ENCODE results near the gene DAAM1.

DNA sequence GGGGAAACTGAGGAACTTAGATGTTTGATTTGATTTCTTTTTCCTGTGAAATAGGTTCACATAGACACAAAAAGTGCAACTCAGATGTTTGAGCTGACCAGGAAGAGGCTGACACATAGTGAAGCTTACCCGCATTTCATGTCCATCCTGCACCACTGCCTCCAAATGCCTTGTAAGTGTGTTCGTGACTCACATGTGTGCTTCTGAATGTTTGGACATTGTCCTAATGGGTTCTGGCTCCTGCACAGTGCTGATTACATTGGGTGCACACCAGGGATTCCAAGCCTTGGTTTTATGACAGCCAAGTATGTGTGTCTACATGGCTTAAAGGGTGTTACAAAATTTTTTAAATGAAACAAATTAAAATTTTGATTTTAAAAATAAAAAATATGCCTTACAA is 137.4 kb downstream of the DAAM1 start:
- TF ChIP-seq, protein P1, sequence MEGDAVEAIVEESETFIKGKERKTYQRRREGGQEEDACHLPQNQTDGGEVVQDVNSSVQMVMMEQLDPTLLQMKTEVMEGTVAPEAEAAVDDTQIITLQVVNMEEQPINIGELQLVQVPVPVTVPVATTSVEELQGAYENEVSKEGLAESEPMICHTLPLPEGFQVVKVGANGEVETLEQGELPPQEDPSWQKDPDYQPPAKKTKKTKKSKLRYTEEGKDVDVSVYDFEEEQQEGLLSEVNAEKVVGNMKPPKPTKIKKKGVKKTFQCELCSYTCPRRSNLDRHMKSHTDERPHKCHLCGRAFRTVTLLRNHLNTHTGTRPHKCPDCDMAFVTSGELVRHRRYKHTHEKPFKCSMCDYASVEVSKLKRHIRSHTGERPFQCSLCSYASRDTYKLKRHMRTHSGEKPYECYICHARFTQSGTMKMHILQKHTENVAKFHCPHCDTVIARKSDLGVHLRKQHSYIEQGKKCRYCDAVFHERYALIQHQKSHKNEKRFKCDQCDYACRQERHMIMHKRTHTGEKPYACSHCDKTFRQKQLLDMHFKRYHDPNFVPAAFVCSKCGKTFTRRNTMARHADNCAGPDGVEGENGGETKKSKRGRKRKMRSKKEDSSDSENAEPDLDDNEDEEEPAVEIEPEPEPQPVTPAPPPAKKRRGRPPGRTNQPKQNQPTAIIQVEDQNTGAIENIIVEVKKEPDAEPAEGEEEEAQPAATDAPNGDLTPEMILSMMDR (IDR thresholded peaks at IDR 0.05; ENCODE audit: borderline replicate concordance, extremely low read depth, low read length, poor library complexity, severe bottlenecking): no peak
- TF ChIP-seq EZH2 (IDR thresholded peaks at IDR 0.05; ENCODE audit: borderline replicate concordance, low read depth, low read length, severe bottlenecking): no peak
